ENCODE measurements around the gene NTM. TPM values are rescaled to one million over a fixed set of nuclear protein-coding genes. Genes with fewer than 3 reads are reported as not detected.

NTM gene
- total and polyA plus RNA-seq, 2 donors (not counting 3 experiments of a cell fraction or from before 2014, with no cell fraction given), result 1.00 to 1.1 TPM

DNA sequence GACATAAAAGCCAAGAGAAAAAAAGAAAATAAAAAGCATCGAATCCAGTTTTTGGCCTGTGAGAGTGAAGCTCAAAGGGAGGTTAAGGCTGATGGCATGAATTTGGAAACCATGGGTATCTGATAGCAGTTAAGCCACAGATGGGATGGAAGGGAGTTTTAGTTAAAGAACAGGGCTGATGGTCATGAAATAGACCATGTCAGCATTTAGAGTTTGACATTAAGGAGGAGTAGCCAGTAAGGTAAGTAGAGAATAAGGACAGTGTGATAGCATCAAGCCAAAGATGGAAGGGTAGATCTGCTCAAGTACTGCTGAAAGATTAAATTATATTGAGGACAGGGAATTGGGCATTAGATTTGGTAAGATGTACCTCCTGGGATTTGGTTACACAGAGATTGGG, 826.5 kb downstream of the NTM start:
- no peak overlapping the region for H3K4me3 ChIP-seq (replicated peaks in 1 of 3; ENCODE audit: insufficient read depth in 1 of 3, low read depth in 1 of 3, low read length in 3 of 3)
- no TSS peak for BruUV-seq (replicated peaks)
- H4K20me1 ChIP-seq (replicated peaks; ENCODE audit: control insufficient read depth, extremely low read depth, insufficient read depth, low read length), result no peaks in the 10 kb centered on the region
- no peak overlapping the region for H3K27ac ChIP-seq (ENCODE audit: insufficient read depth, low read depth, low read length)
- no peaks in the 10 kb centered on the region for H3K9me3 ChIP-seq (replicated peaks; ENCODE audit: control insufficient read depth, insufficient read depth, low read length)
- H3K9me1 ChIP-seq (replicated peaks; ENCODE audit: control insufficient read depth, extremely low read depth, insufficient read depth, low read length), result no peaks in the 10 kb centered on the region
- POLR2A ChIA-PET, result no interaction called here
- H3K9ac ChIP-seq (replicated peaks; ENCODE audit: extremely low read depth, insufficient read depth, low read length), result no peak overlapping the region
- no peaks in the 10 kb centered on the region for H3K36me3 ChIP-seq (ENCODE audit: control insufficient read depth in 2 of 2, extremely low read depth in 1 of 2, insufficient read depth in 2 of 2, low read length in 2 of 2)
- dilution Hi-C loops (cut with MboI; ENCODE audit: extremely low pct_ligation_motif_present, low sequenced_read_pairs) (no loop called here), intact Hi-C loops (cut with micrococcal nuclease) (no loop called here)
- TF ChIP-seq FOS (IDR thresholded peaks at IDR 0.05; ENCODE audit: borderline replicate concordance, insufficient read depth, low read length), result no peak
- TF ChIP-seq EZH2 (IDR thresholded peaks at IDR 0.05; ENCODE audit: borderline replicate concordance, low read depth, low read length, severe bottlenecking), result no peak
- TF ChIP-seq MAX (IDR thresholded peaks at IDR 0.05; ENCODE audit: insufficient read depth, insufficient read length), result no peak
- no peak for TF ChIP-seq MYC (IDR thresholded peaks at IDR 0.05; ENCODE audit: low read depth, low read length)
- no peak for TF ChIP-seq POLR2AphosphoS5 (IDR thresholded peaks at IDR 0.05; ENCODE audit: insufficient read depth, low read depth, low read length)
- TF ChIP-seq, protein P1, sequence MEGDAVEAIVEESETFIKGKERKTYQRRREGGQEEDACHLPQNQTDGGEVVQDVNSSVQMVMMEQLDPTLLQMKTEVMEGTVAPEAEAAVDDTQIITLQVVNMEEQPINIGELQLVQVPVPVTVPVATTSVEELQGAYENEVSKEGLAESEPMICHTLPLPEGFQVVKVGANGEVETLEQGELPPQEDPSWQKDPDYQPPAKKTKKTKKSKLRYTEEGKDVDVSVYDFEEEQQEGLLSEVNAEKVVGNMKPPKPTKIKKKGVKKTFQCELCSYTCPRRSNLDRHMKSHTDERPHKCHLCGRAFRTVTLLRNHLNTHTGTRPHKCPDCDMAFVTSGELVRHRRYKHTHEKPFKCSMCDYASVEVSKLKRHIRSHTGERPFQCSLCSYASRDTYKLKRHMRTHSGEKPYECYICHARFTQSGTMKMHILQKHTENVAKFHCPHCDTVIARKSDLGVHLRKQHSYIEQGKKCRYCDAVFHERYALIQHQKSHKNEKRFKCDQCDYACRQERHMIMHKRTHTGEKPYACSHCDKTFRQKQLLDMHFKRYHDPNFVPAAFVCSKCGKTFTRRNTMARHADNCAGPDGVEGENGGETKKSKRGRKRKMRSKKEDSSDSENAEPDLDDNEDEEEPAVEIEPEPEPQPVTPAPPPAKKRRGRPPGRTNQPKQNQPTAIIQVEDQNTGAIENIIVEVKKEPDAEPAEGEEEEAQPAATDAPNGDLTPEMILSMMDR (IDR thresholded peaks at IDR 0.05; ENCODE audit: extremely low read depth in 1 of 2, insufficient read depth in 1 of 2, low read depth in 1 of 2, low read length in 2 of 2), result no peak
- no peak for TF ChIP-seq POLR2A (IDR thresholded peaks at IDR 0.05; ENCODE audit: low read depth, low read length)
- no peak for TF ChIP-seq JUN (IDR thresholded peaks at IDR 0.05; ENCODE audit: borderline replicate concordance, insufficient read depth, insufficient read length, low read depth)
- no peak for TF ChIP-seq GATA2 (IDR thresholded peaks at IDR 0.05; ENCODE audit: insufficient read depth, insufficient read length, low read depth, low read length)
- H3K27me3 ChIP-seq (ENCODE audit: control insufficient read depth in 2 of 2, insufficient read depth in 2 of 2, low read length in 2 of 2), result no peaks in the 10 kb centered on the region
- CTCF ChIA-PET, result no interaction called here
- H2AFZ ChIP-seq (ENCODE audit: low read depth, low read length), result no peak overlapping the region
- H3K79me2 ChIP-seq (ENCODE audit: control insufficient read depth, insufficient read depth, low read length), result no peaks in the 10 kb centered on the region
- DNase-seq (ENCODE audit: low read depth, low spot score), result no peak
- no peak overlapping the region for H3K4me2 ChIP-seq (ENCODE audit: insufficient read depth, low read length)
- no peak for FAIRE-seq
- no peaks in the 10 kb centered on the region for H3K4me1 ChIP-seq (ENCODE audit: control insufficient read depth, extremely low read depth, insufficient read depth, low read length)

All from endothelial cell of umbilical vein (primary cell).